OCI-LY3 (cell line): Measurements from ENCODE around the gene ZNF134.

Source experiments
- CTCF ChIP-seq: fragments of 200-600, 300-600 bp; sonication (generic); IDR thresholded peaks from 2 replicates; pipeline ENCODE4 v1.5.1; 2014; ENCODE audit warnings: antibody characterized with exemption, low read length, low read depth
- EZH2phosphoT487 ChIP-seq: fragments of 200-600 bp; shearing (Covaris generic); IDR thresholded peaks from 2 replicates; pipeline ENCODE4 v1.6.1; 2018; ENCODE audit warnings: antibody characterized with exemption, mixed run types, low read depth

DNA sequence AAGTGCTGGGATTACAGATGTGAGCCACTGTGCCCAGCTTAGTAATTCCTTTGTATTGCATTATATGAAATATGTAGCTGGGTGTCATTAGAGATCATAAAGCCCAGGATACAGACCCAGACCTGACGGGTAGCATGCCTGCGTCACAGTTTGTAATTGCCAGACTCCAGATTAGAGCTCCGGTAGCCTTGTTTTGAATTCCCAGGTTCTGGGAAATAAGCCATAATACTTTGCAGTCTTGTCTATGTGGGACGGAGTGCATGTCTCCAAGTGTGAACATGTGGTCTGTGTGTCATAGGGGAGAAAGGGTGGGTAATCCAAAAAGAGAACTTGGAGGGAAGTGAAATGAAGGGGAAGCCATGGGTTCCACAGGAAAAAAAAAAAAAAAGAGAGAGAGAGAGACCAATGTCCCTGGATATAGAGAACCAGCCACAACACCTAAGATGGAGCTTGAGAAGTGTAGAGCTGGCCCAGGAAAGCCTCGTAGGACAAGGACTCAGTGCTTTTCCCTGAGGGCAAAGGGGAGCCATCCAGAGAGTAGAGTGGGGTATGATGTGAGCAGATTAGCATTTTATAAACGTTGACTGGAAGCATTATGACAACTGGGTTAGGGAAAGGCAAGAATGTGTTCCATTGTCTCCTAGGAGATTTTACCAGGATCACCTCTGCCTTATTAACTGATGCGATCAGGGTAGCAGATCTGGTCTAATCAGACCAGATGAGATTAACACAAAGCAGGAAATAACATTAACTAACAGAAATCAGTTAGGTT is 57.3 kb downstream of the ZNF134 start:
- no peak for TF ChIP-seq CTCF
- no peak for TF ChIP-seq EZH2phosphoT487
